ENCODE measurements around the gene NEGR1.

The NEGR1 gene

DNA sequence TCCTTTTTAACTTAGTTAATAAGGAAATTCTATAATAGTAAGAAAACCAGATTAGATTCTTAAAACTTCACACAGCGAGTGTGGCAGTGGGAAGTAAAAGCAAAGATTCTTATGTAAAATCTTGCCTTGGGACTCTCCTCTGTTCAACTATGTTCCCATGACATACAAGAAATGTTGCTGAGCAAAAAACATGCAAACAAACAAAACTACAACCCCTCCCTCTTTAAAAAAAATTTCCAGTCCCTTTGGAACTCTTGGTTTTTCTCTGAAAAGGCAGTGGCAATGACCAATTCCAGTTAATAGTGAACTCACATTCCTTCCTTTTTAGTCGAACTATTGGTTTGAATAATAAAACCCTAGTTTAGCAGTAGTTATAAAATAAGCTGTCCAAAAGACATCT lies 748.4 kb downstream of the NEGR1 start:
- Histone ChIP-seq H3K27me3 (ENCODE audit: insufficient read depth, low read depth) (no peaks in the 10 kb centered on the region), H3K9ac (no peak overlapping the region), H3K4me3 (IDR thresholded peaks at IDR 0.05; ENCODE audit: insufficient read depth, low read depth, low read length) (no peak overlapping the region), H3K27ac (no peak overlapping the region), H3K4me1 (ENCODE audit: low read depth, poor library complexity, severe bottlenecking) (no peaks in the 10 kb centered on the region), H2AFZ (ENCODE audit: low read depth) (no peak overlapping the region), H3K4me2 (no peak overlapping the region), H3K36me3 (ENCODE audit: insufficient read depth) (no peaks in the 10 kb centered on the region), H3K79me2 (ENCODE audit: insufficient read depth, low read depth) (no peaks in the 10 kb centered on the region), H4K20me1 (ENCODE audit: insufficient read depth) (no peaks in the 10 kb centered on the region)
- TF ChIP-seq, protein P1, sequence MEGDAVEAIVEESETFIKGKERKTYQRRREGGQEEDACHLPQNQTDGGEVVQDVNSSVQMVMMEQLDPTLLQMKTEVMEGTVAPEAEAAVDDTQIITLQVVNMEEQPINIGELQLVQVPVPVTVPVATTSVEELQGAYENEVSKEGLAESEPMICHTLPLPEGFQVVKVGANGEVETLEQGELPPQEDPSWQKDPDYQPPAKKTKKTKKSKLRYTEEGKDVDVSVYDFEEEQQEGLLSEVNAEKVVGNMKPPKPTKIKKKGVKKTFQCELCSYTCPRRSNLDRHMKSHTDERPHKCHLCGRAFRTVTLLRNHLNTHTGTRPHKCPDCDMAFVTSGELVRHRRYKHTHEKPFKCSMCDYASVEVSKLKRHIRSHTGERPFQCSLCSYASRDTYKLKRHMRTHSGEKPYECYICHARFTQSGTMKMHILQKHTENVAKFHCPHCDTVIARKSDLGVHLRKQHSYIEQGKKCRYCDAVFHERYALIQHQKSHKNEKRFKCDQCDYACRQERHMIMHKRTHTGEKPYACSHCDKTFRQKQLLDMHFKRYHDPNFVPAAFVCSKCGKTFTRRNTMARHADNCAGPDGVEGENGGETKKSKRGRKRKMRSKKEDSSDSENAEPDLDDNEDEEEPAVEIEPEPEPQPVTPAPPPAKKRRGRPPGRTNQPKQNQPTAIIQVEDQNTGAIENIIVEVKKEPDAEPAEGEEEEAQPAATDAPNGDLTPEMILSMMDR (conservative IDR thresholded peaks at IDR 0.05; ENCODE audit: low read depth, low read length): no peak

DNA sequence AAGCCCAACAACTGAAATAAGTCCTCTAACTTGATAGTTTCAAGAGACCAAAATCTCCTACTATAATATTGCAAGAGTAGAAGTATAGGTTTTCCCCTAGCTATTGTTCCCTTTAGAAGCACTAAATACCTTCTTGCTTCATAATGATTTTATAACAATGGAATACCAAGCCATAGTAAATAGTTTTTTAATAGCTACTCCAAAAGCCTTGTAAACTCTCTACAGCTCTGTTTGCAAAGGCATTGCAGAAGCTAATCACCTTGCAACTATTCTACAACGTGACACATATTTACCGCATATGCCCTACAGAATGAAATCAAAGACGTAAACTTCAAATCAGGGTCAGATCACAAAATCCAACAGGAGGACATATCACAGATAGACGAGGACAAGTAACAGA lies 750.0 kb downstream of the NEGR1 start:
- Histone ChIP-seq H3K79me2 (ENCODE audit: insufficient read depth, low read depth) (no peaks in the 10 kb centered on the region), H3K4me1 (ENCODE audit: low read depth, poor library complexity, severe bottlenecking) (no peaks in the 10 kb centered on the region), H4K20me1 (ENCODE audit: insufficient read depth) (no peaks in the 10 kb centered on the region), H3K36me3 (ENCODE audit: insufficient read depth) (no peaks in the 10 kb centered on the region), H3K27ac (no peak overlapping the region), H3K4me3 (IDR thresholded peaks at IDR 0.05; ENCODE audit: insufficient read depth, low read depth, low read length) (no peak overlapping the region), H3K9ac (no peak overlapping the region), H3K4me2 (no peak overlapping the region), H3K27me3 (ENCODE audit: insufficient read depth, low read depth) (no peaks in the 10 kb centered on the region), H2AFZ (ENCODE audit: low read depth) (no peak overlapping the region)
- TF ChIP-seq, protein P1 (conservative IDR thresholded peaks at IDR 0.05; ENCODE audit: low read depth, low read length): no peak

DNA sequence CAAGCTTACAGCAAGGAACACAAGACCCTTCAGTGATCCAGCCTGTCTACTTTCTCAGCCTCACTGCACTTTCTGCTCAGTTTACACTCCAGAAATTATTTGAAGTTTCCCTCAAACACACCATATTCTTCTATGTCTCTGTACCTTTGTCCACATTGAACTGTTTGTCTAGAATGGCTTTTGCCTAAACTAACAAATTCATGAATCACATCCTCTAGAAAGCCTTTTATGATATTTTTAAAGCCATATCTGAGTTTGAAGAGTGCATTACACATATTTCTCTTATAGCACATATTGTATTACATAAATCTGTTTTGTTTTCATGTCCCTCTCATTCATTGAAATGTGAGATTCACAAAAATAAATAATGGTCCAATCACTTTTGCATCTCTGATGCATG lies 755.5 kb downstream of the NEGR1 start:
- no peak overlapping the region for H3K4me2 ChIP-seq
- no peak overlapping the region for H2AFZ ChIP-seq (ENCODE audit: low read depth)
- H3K9ac ChIP-seq: no peak overlapping the region
- H3K79me2 ChIP-seq (ENCODE audit: insufficient read depth, low read depth): no peaks in the 10 kb centered on the region
- H3K4me3 ChIP-seq (IDR thresholded peaks at IDR 0.05; ENCODE audit: insufficient read depth, low read depth, low read length): no peak overlapping the region
- H3K36me3 ChIP-seq (ENCODE audit: insufficient read depth): no peaks in the 10 kb centered on the region
- H3K27me3 ChIP-seq (ENCODE audit: insufficient read depth, low read depth): no peaks in the 10 kb centered on the region
- no peak overlapping the region for H3K27ac ChIP-seq
- no peaks in the 10 kb centered on the region for H4K20me1 ChIP-seq (ENCODE audit: insufficient read depth)
- TF ChIP-seq, protein P1 (conservative IDR thresholded peaks at IDR 0.05; ENCODE audit: low read depth, low read length): no peak
- H3K4me1 ChIP-seq (ENCODE audit: low read depth, poor library complexity, severe bottlenecking): no peaks in the 10 kb centered on the region

DNA sequence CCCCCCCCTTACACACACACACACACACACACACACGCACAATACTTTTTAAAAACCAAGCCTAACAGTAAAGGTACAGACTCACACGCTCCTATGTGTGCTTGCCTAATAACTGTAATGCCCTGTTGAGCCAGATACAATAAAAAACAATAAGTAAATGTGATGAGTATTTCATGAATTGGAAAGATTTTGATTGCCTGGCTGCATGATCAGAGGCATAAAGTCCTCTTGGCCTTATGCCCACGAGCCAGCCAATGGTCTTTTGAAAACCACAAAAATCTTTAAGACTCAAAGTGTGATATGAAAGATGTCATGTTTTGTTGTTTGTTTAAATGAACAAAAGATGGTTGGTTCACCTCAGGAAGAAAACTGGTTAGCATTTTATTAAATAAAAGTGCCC lies 759.6 kb downstream of the NEGR1 start:
- Histone ChIP-seq H3K79me2 (ENCODE audit: insufficient read depth, low read depth) (no peaks in the 10 kb centered on the region), H4K20me1 (ENCODE audit: insufficient read depth) (no peaks in the 10 kb centered on the region), H3K4me2 (no peak overlapping the region), H3K9ac (no peak overlapping the region), H3K4me1 (ENCODE audit: low read depth, poor library complexity, severe bottlenecking) (no peaks in the 10 kb centered on the region), H3K27me3 (ENCODE audit: insufficient read depth, low read depth) (no peaks in the 10 kb centered on the region), H3K27ac (no peak overlapping the region), H2AFZ (ENCODE audit: low read depth) (no peak overlapping the region), H3K4me3 (IDR thresholded peaks at IDR 0.05; ENCODE audit: insufficient read depth, low read depth, low read length) (no peak overlapping the region), H3K36me3 (ENCODE audit: insufficient read depth) (no peaks in the 10 kb centered on the region)
- TF ChIP-seq, protein P1 (conservative IDR thresholded peaks at IDR 0.05; ENCODE audit: low read depth, low read length): no peak

Measured in KMS-11 (cell line).